ENCODE results near the gene MTUS2.

Gene MTUS2

DNA sequence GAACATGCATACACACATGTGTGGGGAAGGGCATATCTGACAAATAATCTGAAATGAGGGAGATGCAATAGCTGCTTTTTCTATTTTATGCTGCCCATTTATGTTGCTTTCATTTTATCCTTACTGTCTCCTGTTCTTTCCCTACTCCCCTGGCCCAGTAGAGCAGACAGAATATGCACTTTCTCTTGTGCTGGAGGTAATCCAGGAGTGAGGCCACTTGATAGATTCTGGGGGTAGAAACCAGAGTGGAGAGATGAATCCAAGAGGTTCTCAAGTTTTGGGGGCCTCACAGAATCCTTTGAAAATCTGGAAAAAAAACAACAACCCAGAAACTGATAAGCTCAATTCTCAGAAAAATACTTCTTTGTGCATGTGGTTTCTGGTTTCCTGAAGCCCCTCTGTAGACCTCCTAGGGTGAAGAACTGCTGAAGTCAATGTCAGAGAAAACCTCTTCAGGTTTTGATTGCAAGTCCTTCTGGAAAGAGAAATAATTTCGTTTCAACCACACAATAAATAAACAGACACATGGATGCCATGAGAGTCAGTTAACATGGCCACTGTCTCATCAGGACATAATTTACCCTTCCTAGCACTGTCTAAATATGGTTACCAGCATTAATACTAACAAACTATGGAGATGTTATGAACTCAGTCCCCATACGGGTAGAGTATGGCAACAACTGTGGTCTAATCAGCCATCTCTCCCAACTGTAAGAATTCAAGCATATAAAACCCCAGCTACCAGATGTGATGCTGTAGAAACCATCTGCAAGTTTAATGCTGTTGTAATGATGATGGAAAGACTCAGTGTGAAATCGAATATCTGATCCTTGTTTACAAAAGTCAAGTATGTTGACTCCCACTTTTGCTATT, 419.8 kb downstream of the MTUS2 start:
- DNase-seq (ENCODE audit: low spot score), result no peak

DNA sequence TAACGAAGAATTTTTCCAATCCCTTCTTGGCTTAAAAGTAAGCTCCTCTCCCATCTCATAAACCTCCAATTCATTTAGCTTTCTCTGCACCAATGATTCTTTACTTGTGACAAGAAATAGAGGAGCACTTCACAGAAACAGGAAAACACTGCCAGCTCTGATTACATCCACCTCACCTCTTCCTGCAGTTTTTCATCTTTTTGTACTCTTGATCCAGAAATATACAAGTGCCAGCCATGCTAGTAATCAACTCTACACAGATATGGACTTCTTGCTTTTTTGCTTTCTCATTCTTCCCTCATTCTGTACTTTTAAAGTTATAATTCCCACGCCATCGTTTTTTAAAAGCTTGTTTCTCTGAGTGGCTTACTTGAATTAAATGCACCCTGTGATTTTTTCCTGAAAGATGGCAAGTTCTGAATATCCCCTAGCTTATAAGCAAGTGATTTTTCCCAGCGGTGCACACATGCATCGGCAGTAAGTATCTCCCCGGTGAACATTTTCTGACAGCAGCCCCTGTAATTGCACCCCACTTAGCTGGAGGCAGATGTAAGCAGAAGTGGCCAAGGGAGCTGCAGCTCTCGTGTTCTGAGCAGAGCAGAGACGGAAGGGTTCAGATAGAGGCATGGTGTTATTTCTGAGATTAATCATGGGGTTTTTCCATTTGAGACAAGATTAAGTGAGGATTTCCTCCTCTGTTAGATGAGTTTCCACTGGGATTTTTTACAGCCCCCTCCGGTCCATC, 434.7 kb downstream of the MTUS2 start:
- no peak for DNase-seq (ENCODE audit: low spot score)

DNA sequence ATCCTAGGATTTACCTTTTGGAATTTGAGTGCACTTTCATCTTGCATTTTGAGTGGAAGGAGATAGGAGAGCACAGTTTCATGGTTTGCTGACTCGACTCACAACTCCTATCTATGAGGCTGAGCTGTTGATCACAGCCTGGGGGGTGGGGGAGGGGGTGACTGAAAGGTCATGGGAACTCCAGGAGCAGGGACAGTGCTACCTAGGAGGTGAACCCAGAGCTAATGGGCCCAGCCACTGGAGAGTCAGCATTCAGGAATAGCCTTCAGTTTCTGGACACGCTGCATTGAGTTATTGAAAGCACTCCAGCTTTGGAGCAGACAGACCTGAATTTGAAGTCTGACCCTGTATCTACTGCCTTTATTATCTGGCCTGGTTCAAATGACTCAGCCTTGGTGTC, 435.4 kb downstream of the MTUS2 start:
- DNase-seq (ENCODE audit: low spot score), result no peak

DNA sequence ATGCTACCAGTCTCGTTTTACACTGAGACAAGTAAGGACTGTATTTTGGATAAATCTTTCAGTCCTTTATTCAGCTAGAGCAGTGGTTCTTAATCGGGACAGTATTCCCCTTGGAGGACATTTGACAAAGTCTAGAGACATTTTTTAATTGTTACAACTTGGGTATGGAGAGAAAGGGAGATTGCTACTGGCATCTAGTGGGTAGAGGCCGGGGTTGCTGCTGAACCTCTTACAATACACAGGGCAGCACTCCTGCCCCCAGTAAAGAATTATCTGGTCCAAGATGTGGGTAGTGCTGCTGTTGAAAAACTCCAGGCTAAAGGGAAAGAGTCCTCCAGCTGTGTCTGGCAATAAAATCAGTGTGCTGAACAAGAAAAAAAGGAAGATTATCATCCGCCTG, 440.5 kb downstream of the MTUS2 start:
- no peak for DNase-seq (ENCODE audit: low spot score)

DNA sequence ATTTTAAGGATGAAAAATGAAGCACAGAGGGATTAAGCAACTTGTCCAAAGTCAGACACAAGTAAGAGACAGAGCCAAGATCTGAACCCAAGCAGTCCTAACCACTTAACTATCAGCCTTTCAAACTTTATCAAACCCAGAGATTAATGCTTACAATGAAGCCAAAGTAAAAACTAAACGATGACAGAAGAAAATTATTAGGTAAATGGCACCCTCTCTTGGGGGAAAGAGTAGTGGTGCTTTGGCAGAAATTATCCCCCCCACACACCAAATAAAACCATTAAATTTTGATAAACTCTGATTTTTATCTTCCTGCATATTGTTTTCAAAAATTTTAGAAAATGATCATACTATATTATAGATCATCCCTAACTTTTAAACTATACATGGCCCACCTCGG, 446.1 kb downstream of the MTUS2 start:
- DNase-seq (ENCODE audit: low spot score), result no peak

DNA sequence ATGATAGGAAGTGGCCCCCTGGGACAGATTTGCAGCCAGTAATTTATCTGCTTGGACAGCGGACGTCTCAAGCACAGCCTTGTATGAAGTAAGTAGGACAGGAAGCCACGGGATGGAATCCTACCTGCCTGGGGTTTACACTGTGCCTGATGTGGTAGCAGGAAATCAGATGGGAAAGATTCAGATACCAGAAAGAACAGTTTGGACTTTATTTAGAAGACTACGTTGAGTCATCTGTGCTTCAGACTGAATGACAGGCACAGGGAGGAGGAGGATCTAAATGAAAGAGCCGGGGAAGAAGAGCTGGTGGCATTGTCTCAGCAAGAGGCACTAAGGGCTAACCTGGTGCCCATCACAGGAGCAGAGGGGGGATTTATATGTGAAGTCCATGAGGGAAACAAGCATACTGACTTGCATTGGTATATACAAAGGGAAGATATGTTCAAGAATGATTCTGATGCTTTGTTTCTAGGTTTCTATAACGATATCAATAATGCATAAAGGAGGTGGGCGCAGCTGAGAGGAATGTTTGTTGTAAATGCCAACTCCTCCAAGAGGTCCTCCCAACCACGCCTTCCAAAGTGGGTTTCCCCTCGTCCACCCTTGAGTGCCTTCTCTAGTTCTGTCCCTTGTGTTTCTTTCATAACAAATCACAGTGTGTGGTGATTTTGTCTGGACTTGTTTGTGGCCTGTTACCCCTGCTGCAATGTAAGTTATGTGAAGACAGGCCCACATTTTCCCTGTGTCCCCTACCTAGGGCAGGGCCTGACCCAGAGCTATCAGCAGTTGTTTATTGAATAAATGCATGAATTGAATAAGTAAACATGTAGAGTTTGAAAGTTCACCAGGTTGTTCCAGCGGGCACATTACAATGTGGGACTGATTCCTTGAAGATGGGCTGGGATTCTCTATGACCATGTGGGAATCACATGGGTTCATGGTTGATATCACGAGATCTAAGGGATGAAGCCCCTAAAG, 446.9 kb downstream of the MTUS2 start:
- DNase-seq (ENCODE audit: low spot score), result no peak

DNA sequence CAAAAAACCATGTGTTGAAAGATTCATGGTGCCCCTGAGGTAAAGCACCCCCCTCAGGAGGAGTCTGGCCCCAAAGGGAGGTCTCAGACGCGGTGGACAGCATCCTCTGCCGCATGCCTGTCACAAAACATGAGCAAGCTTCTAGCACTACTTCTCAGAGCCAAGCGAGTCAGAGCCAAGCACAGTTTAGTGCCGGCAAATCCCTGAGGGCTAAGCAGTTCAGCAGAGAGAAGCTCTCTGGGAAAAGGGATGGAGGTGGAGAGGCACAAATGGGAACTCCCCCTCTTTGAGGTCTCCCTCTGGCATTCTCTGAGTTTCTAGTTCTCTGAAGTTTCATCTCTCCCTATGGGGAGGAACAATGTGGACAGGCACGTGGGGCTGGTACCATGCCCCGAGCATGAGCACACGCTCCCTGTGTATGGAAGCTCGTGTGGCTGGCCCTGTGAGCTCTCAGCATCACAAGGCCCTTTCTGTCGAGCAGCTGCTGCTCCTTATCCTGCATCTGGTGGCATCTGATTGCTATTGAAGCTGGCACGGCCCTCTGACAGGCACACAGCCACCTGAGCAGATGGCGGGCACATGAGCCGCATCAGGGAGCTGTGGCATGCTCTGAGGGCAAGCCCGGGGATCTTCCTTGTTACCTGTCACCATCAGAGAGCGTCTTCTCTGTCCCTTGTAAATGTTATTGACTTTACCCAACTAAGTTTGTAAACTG, 450.3 kb downstream of the MTUS2 start:
- no peak for DNase-seq (ENCODE audit: low spot score)

DNA sequence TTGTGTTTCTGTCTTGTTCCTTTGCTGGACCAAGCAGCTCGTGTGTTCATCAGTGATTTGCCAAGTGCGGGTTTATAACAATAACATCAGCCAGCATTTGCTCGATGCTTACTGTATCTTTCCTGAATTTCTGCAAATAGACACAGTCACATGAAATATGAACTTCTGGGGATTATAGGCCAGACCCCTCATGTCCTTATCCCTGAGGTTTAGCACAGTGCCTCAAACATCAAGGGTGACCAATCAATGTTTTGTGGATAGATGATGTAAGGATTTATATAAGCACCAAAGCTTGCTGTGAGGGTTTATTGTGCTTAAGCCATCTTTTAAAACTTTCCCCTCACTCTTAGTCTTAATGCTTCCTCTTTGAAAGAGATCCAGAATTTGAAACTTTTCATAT, 451.5 kb downstream of the MTUS2 start:
- DNase-seq (ENCODE audit: low spot score), result no peak

DNA sequence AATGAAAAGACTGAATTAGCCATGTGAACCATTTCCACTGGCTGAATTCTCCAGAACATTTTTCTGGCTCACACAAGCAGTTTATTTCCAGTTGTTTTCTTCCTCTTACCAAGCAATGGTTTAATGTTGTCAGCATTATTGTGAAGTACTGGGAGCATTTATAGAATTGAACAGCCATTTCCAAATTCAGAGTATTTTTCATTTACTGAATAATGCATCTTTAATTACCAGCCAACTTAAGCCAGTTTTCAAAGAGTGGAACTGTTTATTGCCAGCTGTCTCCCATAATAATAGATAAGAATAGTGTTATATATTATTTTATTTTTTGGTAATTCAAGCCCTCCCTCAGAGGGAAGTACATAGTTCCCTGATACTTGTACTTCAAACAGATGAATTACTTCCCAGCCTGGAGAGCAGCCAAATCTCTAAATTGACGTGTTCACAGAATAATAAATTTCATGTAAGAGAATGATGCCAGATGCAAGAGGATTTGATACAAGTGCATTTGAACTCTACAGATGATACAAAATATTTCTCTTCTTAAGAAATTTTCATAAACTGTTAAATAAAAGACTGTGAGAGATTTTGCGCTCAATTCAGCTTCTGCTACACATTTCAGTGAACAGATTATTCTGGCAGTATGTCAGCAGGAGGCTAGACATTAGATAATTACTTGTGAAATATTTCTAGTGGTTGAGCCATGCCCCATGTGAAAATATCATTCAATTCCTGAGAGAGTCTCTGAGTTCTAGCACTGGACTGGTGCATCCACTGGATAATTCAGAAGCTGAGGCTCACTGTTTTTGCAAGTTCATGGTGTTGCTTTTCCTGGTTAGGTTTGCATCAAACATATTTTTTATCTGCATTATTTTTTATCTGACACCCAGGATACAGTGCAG, 459.5 kb downstream of the MTUS2 start:
- no peak for DNase-seq (ENCODE audit: low spot score)

DNA sequence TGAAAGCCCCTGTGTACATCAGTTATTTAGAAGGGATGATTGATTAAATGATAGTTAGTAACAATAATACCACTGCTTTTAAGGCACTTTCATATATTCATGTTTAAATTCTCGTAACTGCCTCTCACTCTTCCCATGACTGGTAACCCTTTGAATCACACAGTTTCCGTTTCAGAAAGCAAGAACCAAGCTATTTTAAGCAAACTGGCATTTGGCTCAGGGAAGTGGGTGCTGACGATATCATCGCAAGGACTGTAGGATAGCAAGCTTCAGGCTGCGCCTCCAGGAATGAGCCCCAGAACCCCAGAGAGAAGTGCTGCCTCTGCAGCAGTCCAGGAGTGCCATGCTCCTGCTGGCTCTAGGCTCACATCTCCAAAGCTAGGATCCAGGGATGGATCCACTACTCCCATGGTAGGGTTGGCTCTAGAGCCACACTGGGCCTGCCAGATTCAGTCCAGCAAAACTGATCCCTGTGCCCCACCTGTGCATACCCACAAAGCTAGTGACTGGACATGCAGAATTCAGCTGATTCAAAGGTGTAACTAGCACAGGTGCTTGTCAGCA, 461.9 kb downstream of the MTUS2 start:
- DNase-seq (ENCODE audit: low spot score), result no peak

DNA sequence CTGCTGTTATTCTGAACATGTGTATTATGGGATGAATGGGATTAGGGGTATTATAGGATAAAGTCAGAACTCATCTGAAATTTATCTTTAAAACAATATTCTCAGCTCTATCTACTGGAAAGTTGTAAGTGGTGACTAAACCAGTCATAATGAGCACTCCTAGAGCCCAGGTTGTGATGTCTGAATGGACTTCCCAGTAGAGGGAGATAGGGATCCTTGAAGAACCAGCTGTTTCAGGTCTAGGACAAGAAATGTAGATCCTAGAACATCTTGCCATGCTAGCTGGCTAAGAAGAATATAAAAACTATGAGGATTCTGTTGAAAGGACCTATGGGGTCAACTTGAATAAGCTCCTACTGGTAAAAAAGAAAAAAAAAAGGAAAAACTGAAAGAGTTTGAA, 464.6 kb downstream of the MTUS2 start:
- no peak for DNase-seq (ENCODE audit: low spot score)

DNA sequence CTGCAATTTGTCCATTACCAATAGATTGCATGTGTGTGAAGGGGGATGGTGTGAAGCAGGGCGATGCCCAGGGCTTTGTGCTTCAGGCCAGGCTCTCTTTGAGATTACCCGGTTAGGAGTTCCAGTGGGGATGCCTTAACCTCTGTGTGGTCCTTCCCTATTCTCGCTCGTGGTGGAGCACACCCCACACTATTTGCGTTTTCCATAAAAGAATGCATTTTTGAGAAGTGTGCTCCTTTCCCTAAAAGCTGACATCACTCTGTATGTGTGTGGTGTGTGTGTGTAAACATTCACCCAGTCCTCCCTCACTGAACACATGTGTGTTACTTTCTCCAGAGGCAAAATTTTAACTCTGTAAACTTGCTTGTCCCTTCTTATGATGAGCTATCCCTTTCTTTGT, 467.1 kb downstream of the MTUS2 start:
- no peak for DNase-seq (ENCODE audit: low spot score)

DNA sequence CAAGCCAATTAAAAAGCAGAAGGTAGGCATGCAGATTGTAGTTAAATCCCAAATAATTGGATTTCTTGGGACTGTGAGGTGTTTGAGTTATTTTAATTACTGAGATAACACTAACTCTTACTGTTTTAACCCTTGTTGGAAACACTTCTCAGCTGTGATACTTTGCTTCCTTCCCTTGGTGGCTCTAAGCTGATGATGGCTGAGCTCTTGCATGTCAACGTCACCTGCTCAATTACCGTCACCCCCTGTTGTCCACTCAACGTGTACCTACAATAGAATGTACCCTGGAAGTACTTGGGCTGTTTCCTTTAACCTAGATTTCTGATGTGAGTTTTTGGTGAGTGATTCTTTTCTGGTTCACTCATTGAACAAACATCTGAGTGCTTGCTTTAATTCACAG, 471.9 kb downstream of the MTUS2 start:
- no peak for DNase-seq (ENCODE audit: low spot score)

DNA sequence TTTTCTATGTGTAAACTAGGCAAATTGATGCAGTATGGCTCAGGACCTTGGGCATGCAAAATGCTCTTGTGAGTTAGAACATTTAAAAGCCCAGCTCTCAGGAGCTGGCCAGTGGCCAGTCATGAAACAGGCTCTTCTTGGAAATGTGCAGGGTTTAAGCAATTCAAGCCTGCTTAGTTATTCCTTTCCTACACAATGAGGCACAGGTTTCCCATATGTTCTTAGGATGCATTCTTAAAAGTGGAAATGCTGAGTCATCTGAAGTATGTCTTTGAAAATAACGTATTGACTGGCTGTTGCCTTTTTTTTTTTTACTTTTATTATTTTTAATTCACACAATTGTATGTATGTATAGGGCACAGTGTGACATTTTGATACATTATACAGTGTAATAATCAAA, 474.7 kb downstream of the MTUS2 start:
- no peak for DNase-seq (ENCODE audit: low spot score)

DNA sequence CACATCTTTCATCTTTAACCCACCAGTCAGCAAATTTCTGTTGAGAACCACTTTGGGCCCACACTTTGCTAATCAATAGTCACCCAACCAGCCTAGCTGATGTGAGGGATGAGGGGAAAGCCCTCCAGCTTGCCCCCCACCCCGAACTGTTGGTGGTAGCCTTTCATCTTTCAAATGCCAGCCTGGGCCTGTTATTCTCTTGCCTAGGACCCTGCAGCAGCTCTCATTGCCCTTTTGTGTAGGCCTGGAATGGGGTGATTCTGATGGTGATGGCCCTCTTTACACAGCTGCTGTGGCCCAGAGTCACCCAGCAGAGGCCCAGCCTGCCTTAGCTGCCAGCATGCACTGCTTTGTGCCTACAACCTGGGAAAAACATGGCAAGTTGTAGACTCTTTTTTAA, 480.9 kb downstream of the MTUS2 start:
- no peak for DNase-seq (ENCODE audit: low spot score)

DNA sequence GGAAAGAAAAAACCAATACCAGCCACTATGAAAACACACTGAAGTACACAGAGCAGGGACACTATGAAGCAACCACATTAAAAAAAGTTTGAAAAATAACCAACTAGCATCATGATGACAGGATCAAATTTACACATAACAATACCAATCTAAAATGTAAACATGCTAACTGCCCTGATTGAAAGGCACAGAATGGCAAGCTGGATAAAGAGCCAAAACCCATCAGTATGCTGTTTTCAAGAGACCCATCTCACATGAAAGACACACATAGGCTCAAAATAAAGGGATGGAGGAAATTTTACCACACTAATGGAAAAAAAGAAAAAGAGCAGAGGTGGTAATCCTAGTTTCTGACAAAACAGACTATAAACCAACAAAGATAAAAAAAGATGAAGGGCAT, 484.0 kb downstream of the MTUS2 start:
- DNase-seq (ENCODE audit: low spot score), result no peak

DNA sequence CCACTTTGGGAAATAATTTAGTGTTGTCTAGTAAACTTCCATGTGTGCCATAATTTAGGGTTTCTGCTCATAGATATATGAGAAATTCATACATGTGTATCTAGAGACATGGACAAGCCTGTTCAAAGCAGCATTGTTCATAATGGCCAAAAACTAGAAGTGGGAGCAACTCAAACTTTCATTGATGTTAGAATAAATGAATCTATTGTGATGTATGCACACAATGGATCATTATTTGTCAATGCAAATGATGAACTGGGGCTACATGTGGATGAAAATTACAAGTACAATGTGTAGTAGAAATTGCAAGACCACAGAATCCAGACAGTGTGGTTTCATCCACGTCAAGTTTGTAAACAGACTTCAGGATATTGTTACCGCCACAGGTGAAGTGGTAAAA, 490.7 kb downstream of the MTUS2 start:
- DNase-seq (ENCODE audit: low spot score), result no peak

DNA sequence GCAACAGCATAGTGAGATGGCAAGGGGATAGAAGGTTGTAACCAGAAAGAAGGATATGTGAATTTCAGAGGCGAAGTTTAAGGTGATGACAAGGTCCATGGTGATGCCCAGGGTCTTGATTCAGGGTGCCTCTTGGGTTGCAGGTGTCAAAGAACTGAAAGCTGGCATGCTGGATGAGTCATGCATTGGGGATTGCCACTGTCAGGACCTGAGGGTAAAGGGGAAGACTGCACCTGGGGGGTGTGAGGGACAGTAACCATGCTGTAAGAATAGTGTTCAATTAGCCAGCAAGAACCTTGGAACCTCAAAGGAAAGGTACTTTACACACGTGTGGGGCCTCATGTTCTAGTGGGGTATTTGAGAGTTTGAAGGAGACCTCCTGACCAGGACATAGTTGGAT, 495.7 kb downstream of the MTUS2 start:
- no peak for DNase-seq (ENCODE audit: low spot score)

DNA sequence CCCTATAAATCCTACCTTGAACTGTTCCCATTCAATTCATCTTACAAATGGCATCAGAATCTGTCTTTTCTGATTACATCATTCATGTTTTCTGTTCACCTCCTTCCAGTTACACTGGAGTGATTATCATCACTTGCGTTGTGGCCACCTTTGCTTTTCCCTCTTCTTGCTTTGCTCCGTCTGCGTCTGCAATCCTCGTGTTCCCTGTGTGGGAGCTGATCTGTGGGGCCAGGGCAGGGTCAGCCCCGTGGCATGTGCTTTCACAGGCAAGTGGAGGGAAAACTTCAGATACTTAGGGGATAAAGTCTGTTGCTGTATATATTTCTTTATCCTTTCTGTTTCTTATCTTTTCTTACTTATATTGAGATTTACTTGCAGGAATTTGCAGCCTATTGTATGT, 497.7 kb downstream of the MTUS2 start:
- no peak for DNase-seq (ENCODE audit: low spot score)

DNA sequence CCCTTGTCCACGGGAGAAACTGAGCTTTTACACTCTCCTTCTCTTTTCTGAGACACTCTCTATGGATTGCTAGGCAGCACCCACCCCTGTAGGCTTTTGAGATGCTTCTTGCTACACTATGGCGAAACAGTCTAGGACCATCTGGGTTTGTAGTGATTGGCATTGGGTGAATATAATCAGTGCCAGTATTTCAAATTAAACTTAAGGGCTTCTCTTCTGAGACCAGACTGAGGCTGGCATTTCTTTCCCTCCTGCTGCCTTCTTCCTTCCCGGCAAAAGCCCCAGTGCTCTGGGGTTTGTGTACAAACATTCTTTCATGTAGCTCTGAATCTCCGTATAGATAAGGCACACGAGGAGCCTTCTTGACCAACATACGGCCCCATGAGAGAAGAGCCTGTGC, 498.6 kb downstream of the MTUS2 start:
- no peak for DNase-seq (ENCODE audit: low spot score)

Measured in hepatic stellate cell (primary cell).